ENCODE data around the gene WFIKKN2. TPM values are rescaled to one million over a fixed set of nuclear protein-coding genes. Genes with fewer than 3 reads are reported as not detected.

The WFIKKN2 gene
- total and polyA plus RNA-seq, 2 donors (not counting 1 experiment from before 2014, with no cell fraction given), result 0.02 to 0.33 TPM

- TF ChIP-seq EZH2 (IDR thresholded peaks at IDR 0.05; ENCODE audit: low read length, missing control alignments), result no peak
- TF ChIP-seq CTCF (conservative IDR thresholded peaks at IDR 0.05 in 1 of 2, IDR thresholded peaks at IDR 0.05 in 1 of 2; ENCODE audit: low read depth in 1 of 2, low read length in 2 of 2), result no peak
- peaks cover 4% of the 10 kb centered on the region for H3K4me1 ChIP-seq (ENCODE audit: control insufficient read depth, extremely low read depth, insufficient read depth, low read length)
- no peaks in the 10 kb centered on the region for H3K36me3 ChIP-seq (ENCODE audit: control insufficient read depth, insufficient read depth, low read length)
- H3K27ac ChIP-seq (ENCODE audit: insufficient read depth, low read length), result no peak overlapping the region
- H4K20me1 ChIP-seq (ENCODE audit: control insufficient read depth, extremely low read depth, insufficient read depth, low read length), result no peaks in the 10 kb centered on the region
- no peak overlapping the region for H3K9ac ChIP-seq (ENCODE audit: insufficient read depth, low read length)
- H3K4me2 ChIP-seq (ENCODE audit: extremely low read depth, insufficient read depth, low read length), result no peak overlapping the region
- no peak overlapping the region for H2AFZ ChIP-seq (ENCODE audit: low read length)
- H3K27me3 ChIP-seq (ENCODE audit: control insufficient read depth, insufficient read depth, low read length), result no peaks in the 10 kb centered on the region
- DNase-seq (ENCODE audit: low read depth in 2 of 2), result no peak
- H3K9me3 ChIP-seq (ENCODE audit: control insufficient read depth, insufficient read depth, low read depth, low read length), result no peaks in the 10 kb centered on the region
- no peak overlapping the region for H3K4me3 ChIP-seq (replicated peaks in 1 of 4; ENCODE audit: control extremely low read depth in 1 of 4, insufficient read depth in 1 of 4, low read depth in 3 of 4, low read length in 4 of 4)
- no peaks in the 10 kb centered on the region for H3K79me2 ChIP-seq (ENCODE audit: control insufficient read depth, insufficient read depth, low read length)
Measured at GRCh38 chr17:50837286-50837979, 2.0 kb downstream of the WFIKKN2 start.

GRCh38 chr17:50837980-50838954 lies 2.9 kb downstream of the WFIKKN2 start:
- Histone ChIP-seq H3K79me2 (ENCODE audit: control insufficient read depth, insufficient read depth, low read length) (no peaks in the 10 kb centered on the region), H3K4me1 (ENCODE audit: control insufficient read depth, extremely low read depth, insufficient read depth, low read length) (peaks cover 4% of the 10 kb centered on the region), H3K27me3 (ENCODE audit: control insufficient read depth, insufficient read depth, low read length) (no peaks in the 10 kb centered on the region), H3K4me2 (ENCODE audit: extremely low read depth, insufficient read depth, low read length) (no peak overlapping the region), H2AFZ (ENCODE audit: low read length) (no peak overlapping the region), H3K9me3 (ENCODE audit: control insufficient read depth, insufficient read depth, low read depth, low read length) (no peaks in the 10 kb centered on the region), H3K27ac (ENCODE audit: insufficient read depth, low read length) (no peak overlapping the region), H3K36me3 (ENCODE audit: control insufficient read depth, insufficient read depth, low read length) (no peaks in the 10 kb centered on the region), H3K9ac (ENCODE audit: insufficient read depth, low read length) (no peak overlapping the region), H4K20me1 (ENCODE audit: control insufficient read depth, extremely low read depth, insufficient read depth, low read length) (no peaks in the 10 kb centered on the region), H3K4me3 (replicated peaks in 1 of 4; ENCODE audit: control extremely low read depth in 1 of 4, insufficient read depth in 1 of 4, low read depth in 3 of 4, low read length in 4 of 4) (no peak overlapping the region)
- TF ChIP-seq CTCF (conservative IDR thresholded peaks at IDR 0.05 in 1 of 2, IDR thresholded peaks at IDR 0.05 in 1 of 2; ENCODE audit: low read depth in 1 of 2, low read length in 2 of 2), result no peak
- no peak for TF ChIP-seq EZH2 (IDR thresholded peaks at IDR 0.05; ENCODE audit: low read length, missing control alignments)
- DNase-seq (ENCODE audit: low read depth in 2 of 2), result no peak

- H3K27ac ChIP-seq (ENCODE audit: insufficient read depth, low read length), result no peak overlapping the region
- H3K4me3 ChIP-seq (replicated peaks in 1 of 4; ENCODE audit: control extremely low read depth in 1 of 4, insufficient read depth in 1 of 4, low read depth in 3 of 4, low read length in 4 of 4), result no peak overlapping the region
- no peaks in the 10 kb centered on the region for H3K36me3 ChIP-seq (ENCODE audit: control insufficient read depth, insufficient read depth, low read length)
- DNase-seq (ENCODE audit: low read depth in 2 of 2), result no peak
- H3K79me2 ChIP-seq (ENCODE audit: control insufficient read depth, insufficient read depth, low read length), result no peaks in the 10 kb centered on the region
- H3K9me3 ChIP-seq (ENCODE audit: control insufficient read depth, insufficient read depth, low read depth, low read length), result no peaks in the 10 kb centered on the region
- H3K4me2 ChIP-seq (ENCODE audit: extremely low read depth, insufficient read depth, low read length), result no peak overlapping the region
- H3K9ac ChIP-seq (ENCODE audit: insufficient read depth, low read length), result no peak overlapping the region
- TF ChIP-seq EZH2 (IDR thresholded peaks at IDR 0.05; ENCODE audit: low read length, missing control alignments) (no peak), CTCF (conservative IDR thresholded peaks at IDR 0.05 in 1 of 2, IDR thresholded peaks at IDR 0.05 in 1 of 2; ENCODE audit: low read depth in 1 of 2, low read length in 2 of 2) (no peak)
- no peak overlapping the region for H2AFZ ChIP-seq (ENCODE audit: low read length)
- H3K27me3 ChIP-seq (ENCODE audit: control insufficient read depth, insufficient read depth, low read length), result no peaks in the 10 kb centered on the region
- H3K4me1 ChIP-seq (ENCODE audit: control insufficient read depth, extremely low read depth, insufficient read depth, low read length), result peaks cover under 1% of the 10 kb centered on the region
- no peaks in the 10 kb centered on the region for H4K20me1 ChIP-seq (ENCODE audit: control insufficient read depth, extremely low read depth, insufficient read depth, low read length)
Measured at GRCh38 chr17:50839591-50840310, 4.4 kb downstream of the WFIKKN2 start.
